Measurements from ENCODE around the gene GMDS. TPM values are rescaled to one million over a fixed set of nuclear protein-coding genes. Genes with fewer than 3 reads are reported as not detected.
A peak's percentile ranks its signal among the peaks of the same experiment; 100 is the strongest.

Gene GMDS
- total RNA-seq = 65.2 TPM

DNA sequence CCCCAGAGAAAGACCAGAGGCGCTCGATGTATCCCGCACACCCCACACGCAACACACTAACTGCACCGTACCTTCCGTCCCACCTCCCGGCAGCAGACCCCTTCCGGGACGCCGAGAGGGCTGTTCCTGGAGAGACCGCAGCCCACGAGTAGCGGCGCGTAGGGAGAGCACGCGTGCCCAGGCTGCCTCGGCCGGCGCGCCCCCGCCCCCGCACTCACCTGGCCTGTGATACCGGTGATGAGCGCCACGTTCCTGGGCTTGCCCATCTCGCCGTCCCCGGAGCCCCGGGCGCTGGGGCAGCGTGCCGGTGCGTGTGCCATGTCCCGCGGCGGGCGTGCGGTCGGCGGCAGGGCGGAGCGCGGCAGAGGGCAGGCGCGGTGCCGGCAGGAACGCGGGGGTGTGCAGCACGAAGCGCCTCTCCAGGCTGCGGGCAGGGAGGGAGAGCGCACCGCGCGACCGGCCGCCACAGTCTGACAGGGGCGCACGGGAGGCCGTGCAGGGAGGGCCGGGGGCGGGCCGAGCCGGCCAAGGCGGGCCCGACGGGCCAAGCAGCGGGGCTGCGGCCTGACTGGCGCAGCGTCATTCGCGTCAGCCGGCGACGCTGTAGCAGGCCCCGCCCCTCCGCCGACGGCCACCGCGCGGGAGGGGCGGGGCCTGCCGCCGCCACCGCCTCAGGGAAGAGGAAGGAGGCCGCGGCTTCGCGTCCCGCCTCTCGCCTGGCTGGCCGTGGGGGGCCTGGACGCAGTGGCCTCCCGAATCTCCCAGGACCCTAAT, at the start of gene GMDS:
Gene GMDS, minus strand, starts transcription at position 503 of the 774 bp plus-strand sequence.
- DNase-seq (ENCODE audit: low spot score) = peak; percentile 87

DNA sequence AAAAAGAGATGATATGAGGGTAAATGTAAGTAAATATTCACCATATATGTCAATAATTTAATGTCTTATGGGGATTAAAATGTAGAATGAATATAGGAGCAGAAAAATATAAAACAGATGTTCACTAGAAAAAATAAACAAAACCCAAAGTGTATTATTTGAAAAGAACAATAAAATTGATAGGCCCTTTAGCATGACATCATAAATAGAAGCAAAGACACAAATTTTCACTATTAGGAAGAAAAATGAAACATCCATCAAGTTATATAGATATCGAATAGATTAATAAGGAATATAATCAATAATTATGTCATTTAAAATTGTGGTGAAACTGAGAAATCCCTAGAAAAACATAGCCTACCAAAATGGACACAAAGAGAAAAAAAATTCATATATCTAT, 40.1 kb upstream of the GMDS start:
- DNase-seq (ENCODE audit: low spot score) = no peak

DNA sequence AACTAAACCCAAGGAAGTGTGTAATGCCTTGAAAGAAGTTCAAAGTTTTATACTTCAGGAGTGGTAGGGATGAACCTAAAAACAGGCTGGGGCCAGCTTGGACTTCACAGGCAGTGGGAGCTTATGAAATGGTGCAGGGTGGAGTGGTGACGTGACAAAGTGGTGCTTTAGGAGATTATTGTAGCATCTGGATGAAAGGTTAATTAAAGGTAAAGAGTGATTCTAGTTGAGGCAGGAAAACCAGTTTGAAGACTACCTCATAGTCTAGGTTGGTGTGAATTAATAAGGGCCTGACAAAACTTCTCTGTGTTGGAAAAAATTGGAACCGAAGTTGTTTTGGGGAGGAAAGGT, 30.5 kb upstream of the GMDS start:
- no peak for DNase-seq (ENCODE audit: low spot score)

DNA sequence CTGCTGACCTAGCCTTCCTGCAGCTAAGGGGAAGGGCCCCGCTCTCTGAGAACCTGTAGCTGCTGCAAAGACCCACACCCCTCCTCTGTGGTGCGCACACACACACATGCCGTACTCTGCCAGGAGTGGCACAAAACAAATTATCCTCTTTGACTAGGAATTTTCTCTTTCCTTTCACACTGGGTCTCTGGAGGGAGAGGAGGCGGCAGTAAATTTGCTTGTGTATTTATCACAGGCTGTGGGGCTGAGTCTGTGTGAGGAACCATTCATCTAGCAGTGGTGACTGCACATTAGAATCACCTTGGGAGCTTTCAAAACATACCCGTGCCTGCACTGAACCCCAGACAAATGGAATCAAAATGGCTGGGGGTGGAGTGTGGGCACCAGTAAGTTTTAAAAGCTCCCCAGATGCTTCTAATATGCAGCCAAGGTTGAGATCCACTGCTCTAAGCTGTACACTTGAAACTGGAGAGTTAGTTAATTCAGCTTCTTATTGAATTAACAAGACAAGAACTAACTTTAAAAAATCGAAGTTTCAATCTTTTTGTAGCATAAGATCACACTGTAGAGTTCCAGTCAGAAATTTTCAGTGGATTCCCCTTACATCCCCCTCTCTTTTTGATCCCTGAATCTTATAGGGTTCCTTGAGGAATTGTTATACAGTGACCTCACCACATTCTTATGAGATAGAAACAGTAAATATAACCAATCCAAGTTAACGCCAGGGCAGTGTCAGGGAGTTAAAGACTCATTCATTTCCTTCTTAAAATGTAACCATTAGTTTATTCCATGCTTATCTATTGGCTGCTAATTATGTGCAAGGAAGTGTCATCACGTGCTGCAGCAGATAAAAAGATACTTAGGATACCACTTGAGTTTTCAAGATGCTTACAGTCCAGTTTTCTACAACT, 29.8 kb upstream of the GMDS start:
- no peak for DNase-seq (ENCODE audit: low spot score)

DNA sequence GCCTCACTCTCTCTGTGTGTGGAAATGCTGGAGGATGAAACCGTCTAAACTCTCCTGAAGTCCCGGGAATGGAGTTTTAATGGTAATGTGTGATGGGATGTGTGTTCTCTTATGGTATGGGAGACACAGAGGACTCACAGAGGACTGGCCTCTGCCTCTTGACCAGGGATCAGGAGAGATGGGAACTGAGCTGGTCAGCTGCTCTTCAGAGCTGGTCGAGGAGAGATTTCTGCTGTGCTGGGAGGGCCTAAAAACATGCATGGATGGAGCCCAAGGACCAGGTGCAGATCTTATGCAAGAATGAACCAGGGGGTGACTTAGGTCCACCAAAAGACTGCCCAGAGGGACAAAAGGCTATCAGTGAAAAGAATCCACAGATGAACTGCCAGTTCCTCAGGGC, 27.3 kb upstream of the GMDS start:
- no peak for DNase-seq (ENCODE audit: low spot score)

DNA sequence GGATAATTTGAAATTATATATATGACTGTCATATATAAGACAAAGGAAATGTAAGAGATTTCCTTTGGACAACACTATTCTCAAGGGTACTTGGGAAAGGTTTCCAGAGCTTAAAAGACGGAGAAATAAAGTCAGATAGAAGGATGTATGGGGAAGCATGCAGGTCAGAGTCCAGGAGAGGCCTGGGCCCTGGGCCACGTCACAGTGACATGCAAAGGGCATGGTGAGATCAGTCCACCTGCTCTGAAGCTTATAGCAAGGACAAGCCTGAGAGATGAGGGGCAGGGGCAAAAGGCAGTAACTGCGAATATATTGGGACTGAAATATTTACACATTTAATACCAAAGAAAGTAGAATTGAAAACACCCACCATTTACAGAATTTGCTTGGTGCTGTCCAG, 24.6 kb upstream of the GMDS start:
- DNase-seq (ENCODE audit: low spot score) = no peak

DNA sequence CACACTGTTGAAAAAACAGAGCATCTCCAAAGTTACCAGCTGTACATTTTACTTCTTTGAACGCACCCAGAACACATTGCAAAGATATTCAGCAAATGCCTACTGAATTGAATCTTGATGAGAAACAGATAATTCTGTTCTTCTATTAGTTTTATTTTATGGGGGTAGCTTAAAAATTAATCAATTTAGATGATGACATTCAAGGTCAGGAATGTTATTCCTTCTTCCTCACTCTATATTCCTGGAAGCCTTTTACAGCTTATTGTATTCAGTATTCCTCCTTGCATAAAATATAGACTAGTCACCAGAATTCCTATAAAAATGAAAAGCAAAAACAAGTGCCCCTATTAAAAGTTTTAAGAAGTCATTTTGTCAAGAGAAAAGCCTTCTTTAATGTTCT, 21.4 kb upstream of the GMDS start:
- DNase-seq (ENCODE audit: low spot score) = no peak

DNA sequence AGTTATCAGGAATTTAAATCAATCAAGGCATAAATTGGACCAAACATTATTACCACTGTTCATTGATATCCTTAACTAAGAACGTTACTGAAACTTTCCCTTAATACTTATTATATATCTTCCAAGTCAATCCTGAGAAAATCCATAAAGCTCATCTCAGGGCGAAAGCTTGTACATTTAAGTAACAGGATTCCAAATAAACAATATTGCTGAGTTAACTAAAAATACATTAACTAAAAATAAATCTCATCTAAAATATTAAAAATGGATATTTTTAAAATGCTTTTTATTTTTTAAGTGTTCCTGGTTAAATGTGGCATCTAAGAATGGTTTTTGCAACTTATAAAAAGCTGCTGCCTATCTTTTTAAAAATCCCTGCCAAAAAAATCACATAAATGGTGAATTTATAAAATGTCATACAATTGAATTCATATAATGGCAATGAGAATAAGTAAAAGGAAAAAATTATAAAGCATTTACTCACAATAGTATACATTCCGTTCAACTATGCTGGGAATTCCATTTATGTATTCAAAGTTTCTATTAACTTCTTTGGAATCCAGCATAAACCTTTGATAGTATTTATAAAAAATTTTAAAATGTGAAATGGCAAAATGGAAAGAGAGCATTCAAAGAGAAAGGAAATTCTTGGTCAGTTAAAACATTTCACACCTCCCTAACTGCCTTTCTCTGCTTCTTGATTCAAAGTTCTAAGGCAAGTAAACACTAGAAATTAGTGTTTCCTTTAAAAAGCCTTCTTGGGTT, 20.8 kb upstream of the GMDS start:
- DNase-seq (ENCODE audit: low spot score) = no peak

DNA sequence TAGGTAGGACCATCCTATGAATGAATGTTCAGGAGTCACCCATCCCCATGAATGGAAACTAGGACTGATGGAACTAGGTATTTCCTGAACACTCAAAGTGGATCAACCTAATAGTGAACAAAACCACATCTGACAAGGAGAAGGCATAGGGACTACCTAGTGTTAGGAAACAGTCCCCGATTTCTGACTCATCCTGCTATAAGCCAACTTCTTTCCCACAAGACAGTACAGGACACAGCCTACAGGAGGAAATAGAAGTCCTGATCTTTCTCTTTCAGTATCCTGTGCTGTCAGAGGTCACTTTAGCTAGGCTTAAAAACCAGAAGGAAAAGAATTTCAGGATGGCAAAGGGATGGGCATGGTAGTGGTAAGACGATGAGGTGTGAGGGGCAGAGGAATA, 19.5 kb upstream of the GMDS start:
- no peak for DNase-seq (ENCODE audit: low spot score)

DNA sequence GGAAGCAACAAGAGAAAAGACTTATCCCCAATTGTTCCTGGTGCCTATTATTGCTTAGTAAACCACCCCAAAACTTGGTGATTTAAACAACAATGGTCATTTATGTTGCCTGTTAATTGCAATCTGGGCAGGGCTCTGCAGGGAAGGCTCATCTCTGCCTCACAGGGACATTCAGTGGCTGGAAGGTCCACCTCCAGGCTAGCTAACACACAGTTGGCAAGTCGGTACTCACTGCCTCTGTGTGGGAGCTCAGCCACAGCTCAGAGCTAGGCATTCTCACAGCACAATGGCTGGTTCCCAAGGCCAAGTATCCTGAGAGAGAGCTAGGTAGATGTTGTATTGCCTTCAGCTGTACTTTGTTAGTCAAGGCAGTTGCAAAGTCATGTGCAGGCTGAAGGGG, 18.5 kb upstream of the GMDS start:
- DNase-seq (ENCODE audit: low spot score) = no peak

DNA sequence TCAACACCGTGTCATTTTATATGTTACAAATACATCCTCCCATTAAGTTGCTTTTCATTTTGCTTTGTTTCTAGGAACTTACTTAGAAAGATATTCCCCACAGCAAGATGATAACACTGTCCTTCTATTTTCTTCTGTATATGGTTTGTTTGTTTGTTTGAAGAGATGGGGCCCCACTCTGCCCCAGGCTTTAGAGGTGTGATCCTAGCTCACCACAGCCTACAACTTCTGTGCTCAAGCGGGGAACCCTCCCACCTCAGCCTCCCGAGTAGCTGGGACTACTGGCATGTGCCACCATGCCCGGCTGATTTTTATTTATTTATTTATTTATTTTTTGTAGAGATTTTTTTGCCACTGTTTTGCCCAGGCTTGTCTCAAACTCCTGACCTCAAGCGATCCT, 14.2 kb upstream of the GMDS start:
- DNase-seq (ENCODE audit: low spot score) = no peak

DNA sequence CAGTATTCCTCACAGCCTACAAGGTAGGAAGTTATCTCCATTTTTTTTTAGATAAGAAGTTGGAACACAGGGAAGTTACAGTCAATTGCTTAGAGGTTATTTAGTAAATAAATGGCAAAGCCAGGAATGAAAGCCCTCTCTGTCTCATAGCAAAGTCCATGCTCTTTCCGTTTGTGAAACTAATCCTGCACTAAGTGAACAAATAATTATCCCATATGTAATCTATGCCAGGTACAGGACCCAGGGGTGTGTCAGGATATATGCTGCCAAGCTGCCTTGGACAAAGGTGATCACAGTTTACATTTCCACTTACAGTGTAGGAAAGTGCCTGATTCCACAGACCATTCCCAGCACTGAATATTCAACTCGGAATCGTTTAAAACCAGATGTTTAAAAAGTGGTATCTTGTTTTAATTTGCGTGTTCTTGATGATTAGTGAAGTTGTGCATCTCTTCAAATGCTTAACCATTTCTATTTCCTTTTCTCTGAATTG, 13.6 kb upstream of the GMDS start:
- DNase-seq (ENCODE audit: low spot score) = no peak

DNA sequence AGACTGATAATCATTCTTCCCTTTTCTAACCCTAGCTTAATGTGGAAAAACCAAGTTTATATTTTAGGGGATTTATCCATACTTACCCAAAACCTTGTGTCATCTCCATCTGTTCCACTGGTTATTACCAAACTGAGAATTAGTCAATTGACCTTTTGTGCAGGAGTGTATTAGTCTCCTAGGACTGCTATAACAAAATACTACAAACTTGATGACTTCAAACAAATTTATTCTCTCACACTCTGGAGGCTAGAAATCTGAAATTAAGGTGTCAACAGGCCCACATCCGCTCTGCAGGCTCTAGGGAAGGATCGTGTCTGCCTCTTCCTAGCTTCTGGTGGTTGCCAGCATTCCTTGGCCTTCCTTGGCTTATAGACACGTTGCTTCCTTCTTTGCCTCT, 12.7 kb upstream of the GMDS start:
- no peak for DNase-seq (ENCODE audit: low spot score)

DNA sequence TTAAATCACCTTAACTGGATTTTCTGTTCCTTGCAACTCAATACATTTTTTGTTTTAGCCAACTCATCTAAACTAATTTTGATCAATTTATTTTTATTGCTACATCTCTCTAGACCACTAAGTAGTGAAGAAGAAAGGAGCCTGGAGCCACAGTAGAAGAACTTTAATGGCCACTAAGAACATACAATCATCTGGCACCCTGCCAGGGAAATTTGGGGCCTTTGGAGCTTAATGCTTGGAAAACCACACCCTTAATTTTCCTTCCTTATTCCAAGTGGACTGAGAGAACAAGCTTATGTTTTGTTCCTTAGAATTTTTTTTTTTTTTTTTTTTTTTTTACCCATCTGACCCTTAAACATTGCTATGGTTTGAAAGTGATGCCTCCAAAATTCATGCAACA, 12.0 kb upstream of the GMDS start:
- no peak for DNase-seq (ENCODE audit: low spot score)

DNA sequence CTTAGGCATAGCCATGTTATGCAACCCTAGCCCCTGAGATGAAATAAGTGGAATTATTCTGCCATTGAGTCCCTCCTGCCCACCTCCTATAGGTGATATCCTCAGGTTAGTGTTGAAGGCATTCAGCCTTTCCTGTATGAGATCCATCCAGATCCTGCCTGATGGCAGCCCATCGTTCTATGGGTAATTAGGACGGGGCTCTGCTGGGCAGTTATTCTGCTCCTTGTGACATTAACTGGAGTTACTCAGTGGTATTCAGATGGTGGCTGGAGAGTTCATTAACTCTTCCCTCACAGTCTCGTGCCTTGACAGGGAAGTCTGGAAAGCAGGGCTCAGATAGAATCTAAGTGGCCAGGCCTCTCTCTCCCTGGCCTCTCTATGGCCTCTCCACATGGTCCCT, 9.3 kb upstream of the GMDS start:
- DNase-seq (ENCODE audit: low spot score) = no peak

DNA sequence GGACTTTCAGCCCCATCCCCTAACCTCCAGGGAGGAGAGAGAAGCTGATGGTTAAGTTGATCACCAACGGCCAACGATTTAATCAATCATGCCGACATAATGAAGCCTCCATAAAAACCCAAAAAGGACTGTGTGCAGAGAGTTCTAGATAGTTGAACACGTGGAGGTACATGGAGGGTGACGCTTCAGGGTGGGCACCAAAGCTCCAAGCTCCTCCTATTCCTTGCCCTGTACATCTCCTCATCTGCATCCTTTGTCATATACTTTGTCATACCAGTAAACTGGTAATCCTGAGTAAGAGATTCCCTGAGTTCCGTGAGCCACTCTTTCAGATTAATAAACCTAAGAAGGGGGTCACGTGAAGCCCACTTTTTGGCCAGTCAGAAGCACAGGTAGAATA, 3.7 kb upstream of the GMDS start:
- DNase-seq (ENCODE audit: low spot score) = no peak

DNA sequence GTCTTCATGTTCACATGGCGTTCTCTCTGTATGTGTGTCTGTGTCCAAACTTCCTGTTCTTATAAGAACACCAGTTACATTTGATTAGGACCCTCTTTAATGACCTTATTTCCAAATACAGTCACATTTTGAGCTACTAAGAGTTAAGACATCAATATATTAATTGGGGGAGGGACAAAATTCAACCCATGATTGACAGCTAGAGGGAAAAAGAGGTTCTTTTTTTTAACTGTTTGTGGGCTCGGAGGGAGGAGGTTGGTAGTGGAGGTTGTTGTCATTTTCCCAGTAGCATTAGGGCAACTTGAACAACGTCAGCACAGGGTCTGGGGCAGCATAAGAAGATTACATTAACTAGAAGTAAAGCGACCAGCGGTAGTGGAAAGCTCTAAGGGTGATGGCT, 2.3 kb upstream of the GMDS start:
- DNase-seq (ENCODE audit: low spot score) = no peak

DNA sequence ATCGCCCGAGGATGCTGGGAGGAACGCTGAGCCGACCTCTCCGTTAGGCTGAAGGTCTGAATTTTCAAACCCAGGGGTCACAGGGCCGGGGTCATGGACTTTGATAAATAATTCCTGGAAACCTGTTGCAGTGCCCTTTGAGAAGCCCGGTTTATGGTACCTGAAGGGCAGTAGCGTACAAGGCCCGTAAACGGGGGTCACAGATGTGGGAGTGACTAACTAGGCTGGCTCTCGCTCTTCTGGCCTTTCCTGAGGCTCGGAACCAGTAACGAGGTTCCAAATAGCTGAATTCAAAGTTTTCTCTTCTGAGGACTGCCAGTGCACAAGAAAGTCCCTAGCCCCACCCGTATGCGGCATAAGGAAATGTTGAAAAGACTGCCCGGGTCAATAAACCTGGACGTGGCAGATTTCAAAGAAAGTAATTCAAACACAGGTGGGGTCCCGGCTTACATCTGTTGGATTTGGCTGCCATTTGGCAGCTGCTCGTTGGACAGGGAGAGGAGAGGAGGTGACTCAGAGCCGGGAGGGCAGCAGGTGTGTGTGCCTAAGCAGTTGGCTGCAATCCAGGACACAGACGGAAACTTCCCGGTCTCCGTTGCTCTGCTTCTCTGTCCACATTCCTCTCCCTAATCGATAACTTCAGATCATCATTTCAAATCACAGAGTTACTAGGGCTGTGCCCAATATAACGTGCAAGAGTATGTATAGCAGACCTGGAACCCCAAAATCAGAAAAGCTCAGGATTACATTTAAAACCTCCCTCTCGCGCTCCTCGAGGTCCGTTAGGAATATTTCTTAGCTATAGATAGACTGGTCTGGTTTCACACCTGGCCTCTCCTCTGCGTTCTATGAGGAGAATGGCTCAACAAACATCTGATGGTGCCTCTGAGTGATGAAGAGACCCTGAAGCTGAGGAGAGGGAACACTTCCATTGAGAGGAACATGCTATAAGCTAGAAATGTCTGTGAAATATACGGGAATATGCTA, 765 bp upstream of the GMDS start:
- peak; percentile 88 for DNase-seq (ENCODE audit: low spot score)

DNA sequence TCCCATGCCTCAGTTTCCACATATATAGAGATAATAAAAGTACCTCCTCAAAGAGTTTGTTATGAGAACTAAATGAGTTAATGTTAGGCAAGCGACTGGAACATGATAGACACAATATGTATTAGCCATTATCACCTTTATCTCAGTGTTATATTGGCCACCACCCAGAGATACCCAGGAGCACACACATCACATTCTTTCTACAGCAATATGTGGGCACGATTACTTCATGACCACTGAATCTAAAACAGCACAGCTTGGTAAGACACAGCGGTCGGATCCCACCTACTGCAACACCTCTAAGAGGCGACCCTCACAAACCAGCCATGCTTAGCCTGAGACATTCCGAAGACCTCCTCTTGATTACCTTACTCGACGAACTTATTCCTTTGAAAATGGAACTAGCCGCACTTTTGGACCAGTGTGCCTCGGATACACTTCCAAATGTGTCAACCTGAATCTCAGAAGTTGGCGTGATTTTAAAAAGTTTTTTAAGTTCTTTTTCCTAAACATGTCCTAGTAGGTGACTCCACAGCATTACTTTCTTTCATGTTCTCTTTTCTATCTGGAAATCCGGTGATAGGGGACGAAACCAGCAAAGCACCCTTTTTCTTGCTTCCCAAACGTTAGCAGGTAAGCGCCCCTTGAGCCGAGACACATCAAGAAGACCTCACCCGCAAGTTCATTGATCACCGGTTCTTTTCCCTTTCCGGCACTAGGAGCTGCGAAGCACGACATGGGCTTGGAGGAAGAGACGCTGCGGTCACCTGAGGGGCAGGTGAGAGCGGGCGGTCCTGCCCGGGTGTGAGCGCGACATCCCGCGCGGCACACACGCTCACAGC, 923 bp downstream of the GMDS start:
- DNase-seq (ENCODE audit: low spot score) = peak; percentile 46

DNA sequence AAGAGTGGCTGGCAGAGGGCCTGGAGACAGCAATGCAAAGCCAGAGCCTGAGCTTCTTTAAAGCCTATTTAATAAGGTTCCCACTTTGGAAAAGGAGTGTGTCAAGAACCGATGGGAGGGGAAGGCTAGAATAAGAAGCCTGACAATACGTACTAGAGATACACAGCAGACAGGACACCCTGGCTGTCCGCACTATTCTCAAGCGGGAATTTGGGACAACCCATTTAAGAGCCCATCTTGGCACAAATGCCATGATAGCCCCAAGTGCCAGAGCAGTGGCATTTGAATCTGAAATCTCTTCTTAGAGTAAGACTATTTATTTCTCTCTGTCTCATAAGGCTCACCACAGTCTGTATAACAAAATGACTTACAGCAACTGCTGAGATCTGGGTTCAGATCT, 3.1 kb downstream of the GMDS start:
- DNase-seq (ENCODE audit: low spot score) = no peak
